KOPT-K1 (cell line): ENCODE data around the gene GTF2H2.
"Not testable (repeated sequence)": the region's sequence is repeated elsewhere in the genome, so short reads cannot be mapped to it uniquely, and the experiment has no call there.

ENCODE experiments used
- H3K27ac ChIP-seq: fragments of 200-600 bp; sonication (generic); 2 replicates; pipeline ENCODE4 v1.5.1; 2016; ENCODE audit warnings: antibody characterized with exemption, mild to moderate bottlenecking, low read depth, low read length; ENCODE audit not compliant: poor library complexity, severe bottlenecking
- H3K36me3 ChIP-seq: fragments of 200-600 bp; sonication (generic); 2 replicates; pipeline ENCODE4 v1.5.1; 2017; ENCODE audit warnings: antibody characterized with exemption, mild to moderate bottlenecking, low read length, moderate library complexity; ENCODE audit not compliant: insufficient read depth
- H3K9me3 ChIP-seq: fragments of 200-600 bp; sonication (generic); 2 replicates; pipeline ENCODE4 v1.5.1; 2017; ENCODE audit warnings: antibody characterized with exemption, low read length, mild to moderate bottlenecking; ENCODE audit not compliant: insufficient read depth, poor library complexity, severe bottlenecking

The GTF2H2 gene

DNA sequence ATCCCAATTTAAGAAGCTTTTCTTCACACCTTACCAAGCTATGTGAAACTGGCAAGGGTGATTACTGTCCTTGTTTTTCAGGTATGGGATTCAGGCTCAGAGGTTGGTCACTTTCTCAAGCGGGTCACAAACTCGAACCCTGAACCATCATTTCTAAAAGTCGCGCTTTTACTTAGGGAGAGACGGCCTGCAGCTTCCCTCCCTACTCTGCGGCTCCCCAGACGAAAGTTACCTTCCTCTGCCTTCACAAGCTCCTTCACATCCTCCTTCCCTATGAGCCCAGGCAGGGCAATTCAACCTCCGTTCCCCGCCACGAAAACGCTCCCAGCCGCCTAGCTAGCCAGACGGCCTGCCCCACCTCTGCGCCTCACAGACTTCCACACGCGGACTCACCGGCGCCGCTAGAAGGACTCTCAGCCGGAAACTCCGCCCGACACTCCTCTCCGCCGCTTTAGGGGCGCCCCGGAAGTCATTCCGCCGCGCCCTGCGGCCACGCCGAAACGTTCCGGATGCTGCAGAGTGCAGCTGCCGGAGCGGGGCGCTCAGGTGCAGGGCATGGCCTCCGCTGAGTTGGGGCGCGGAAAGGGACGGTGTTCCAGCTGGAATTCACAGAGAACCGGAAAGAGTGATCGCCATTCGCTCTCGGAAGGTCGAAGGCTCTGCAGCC, at the start of gene GTF2H2:
Gene GTF2H2, minus strand, starts transcription at position 415 of the 667 bp plus-strand sequence. CDS start 4,913 bp downstream, outside the sequence.
- H3K27ac ChIP-seq, H3K9me3 ChIP-seq, H3K36me3 ChIP-seq: not testable (repeated sequence)

GRCh38 chr5:71109730-71110275, 42.3 kb upstream of the GTF2H2 start:
- H3K27ac ChIP-seq, H3K36me3 ChIP-seq, H3K9me3 ChIP-seq: not testable (repeated sequence)

GRCh38 chr5:71099996-71100395, 32.5 kb upstream of the GTF2H2 start:
- H3K36me3 ChIP-seq, H3K9me3 ChIP-seq, H3K27ac ChIP-seq: not testable (repeated sequence)

GRCh38 chr5:71097930-71098203, 30.4 kb upstream of the GTF2H2 start:
- not testable (repeated sequence) for H3K36me3 ChIP-seq, H3K27ac ChIP-seq, H3K9me3 ChIP-seq

DNA sequence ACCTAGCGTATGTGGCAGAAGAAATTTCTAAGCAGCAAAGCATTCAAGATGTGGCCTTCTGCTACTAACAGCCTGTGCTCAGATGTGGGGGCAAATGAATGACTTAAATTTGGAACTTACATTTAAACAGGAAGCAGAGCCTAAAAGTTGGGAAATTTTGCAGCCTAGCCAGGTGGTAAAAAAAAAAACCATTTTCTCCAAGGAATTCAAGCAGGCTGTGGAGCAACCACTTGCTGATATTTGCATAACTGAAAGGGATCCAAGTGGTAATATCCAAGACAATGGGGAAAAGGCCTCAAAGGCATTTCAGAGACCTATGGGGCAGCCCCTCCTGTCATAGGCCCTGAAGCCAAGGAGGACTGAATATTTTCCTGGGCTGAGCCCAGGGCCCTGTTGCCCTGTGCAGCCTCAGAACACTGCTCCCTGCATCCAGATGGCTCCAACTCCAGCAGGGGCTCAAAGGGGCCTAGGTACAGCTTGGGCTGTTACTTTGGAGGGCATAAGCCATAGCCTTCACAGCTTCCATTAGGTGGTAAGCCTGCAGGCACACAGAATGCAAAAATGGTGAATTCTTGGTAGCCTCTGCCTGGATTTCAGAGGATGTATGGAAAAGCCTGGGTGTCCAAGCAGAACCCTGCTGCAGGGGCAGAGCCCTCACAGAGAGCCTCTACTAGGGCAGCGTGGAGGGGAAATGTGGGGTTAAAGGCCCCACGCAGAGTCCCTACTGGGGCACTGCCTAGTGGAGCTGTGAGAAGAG, 29.9 kb upstream of the GTF2H2 start:
- not testable (repeated sequence) for H3K36me3 ChIP-seq, H3K9me3 ChIP-seq, H3K27ac ChIP-seq

DNA sequence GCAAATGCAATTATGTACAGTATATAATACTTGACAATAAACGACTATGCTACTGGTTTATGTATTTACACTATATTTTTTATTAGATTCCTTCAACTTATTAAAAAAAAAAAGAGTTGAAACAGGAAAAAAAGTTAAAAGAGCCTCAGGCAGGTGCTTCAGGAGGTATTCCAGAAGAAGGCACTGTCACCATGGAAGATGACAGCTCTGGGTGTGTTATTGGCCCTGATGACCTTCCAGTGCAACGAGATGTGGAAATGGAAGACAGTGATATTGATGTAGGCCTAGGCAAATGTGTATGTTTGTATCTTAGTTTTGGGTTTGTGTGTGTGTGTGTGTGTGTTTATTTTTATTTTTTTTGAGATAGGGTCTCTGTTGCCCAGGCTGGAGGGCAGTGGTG, 22.3 kb upstream of the GTF2H2 start:
- H3K36me3 ChIP-seq, H3K27ac ChIP-seq, H3K9me3 ChIP-seq: not testable (repeated sequence)

DNA sequence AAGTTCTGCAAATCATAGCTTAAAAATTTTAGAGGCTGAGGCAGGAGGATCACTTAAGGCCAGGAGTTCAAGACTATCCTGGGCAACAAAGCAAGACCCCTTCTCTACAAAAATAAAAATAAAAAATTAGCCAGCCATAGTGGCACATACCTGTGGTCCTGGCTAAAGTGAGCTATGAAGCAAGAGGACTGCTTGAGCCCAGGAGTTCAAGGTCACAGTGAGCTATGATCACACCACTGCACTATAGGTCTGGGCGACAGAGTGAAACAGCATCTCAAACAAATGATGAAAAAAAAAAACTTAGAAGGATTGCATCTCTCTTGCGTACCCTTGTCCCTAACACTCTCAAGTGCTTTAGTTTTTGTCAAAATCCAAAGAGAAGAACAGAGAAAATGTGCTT, 21.3 kb upstream of the GTF2H2 start:
- H3K27ac ChIP-seq, H3K36me3 ChIP-seq, H3K9me3 ChIP-seq: not testable (repeated sequence)

- not testable (repeated sequence) for H3K27ac ChIP-seq, H3K9me3 ChIP-seq, H3K36me3 ChIP-seq
Observed at GRCh38 chr5:71086145-71086544, 18.7 kb upstream of the GTF2H2 start.

- not testable (repeated sequence) for H3K27ac ChIP-seq, H3K9me3 ChIP-seq, H3K36me3 ChIP-seq
Observed at GRCh38 chr5:71084280-71085063, 17.0 kb upstream of the GTF2H2 start.

- H3K9me3 ChIP-seq, H3K36me3 ChIP-seq, H3K27ac ChIP-seq: not testable (repeated sequence)
Observed at GRCh38 chr5:71082898-71083297, 15.4 kb upstream of the GTF2H2 start.

GRCh38 chr5:71082340-71082739, 14.9 kb upstream of the GTF2H2 start:
- H3K27ac ChIP-seq, H3K9me3 ChIP-seq, H3K36me3 ChIP-seq: not testable (repeated sequence)

GRCh38 chr5:71061322-71061721, 6.2 kb downstream of the GTF2H2 start:
- not testable (repeated sequence) for H3K9me3 ChIP-seq, H3K27ac ChIP-seq, H3K36me3 ChIP-seq

DNA sequence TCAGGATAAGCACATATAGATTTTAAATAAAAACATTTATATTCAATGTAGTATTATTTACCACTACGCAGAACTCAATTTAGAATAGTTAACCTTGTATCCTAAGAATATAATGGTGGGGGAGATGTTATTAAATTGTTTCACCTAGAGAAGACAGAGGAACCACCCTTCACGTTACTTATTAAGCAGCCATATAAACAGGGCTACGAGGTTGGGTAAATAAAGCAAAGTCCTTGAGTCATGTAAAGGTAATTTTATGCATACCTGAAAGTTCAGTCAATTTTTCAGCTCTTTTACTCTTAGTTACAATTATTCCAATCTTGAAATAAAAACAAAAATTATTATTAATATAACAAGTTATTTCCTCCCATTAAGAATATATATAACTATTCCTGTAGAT, 8.1 kb downstream of the GTF2H2 start:
- H3K27ac ChIP-seq, H3K36me3 ChIP-seq, H3K9me3 ChIP-seq: not testable (repeated sequence)

GRCh38 chr5:71044808-71045207, 22.7 kb downstream of the GTF2H2 start:
- H3K9me3 ChIP-seq, H3K27ac ChIP-seq, H3K36me3 ChIP-seq: not testable (repeated sequence)

- H3K27ac ChIP-seq, H3K9me3 ChIP-seq, H3K36me3 ChIP-seq: not testable (repeated sequence)
Observed at GRCh38 chr5:71044128-71044527, 23.3 kb downstream of the GTF2H2 start.
